Breast epithelium (tissue), 4 donors: ENCODE data around the gene PPTC7. TPM values are rescaled to one million over a fixed set of nuclear protein-coding genes. Genes with fewer than 3 reads are reported as not detected.
"Not testable (repeated sequence)": the region's sequence is repeated elsewhere in the genome, so short reads cannot be mapped to it uniquely, and the experiment has no call there.

Experiments used
- DNase-seq, 2 donors: peaks; one replicate each; pipeline ENCODE4 v3.0.0-alpha.2; 2019; ENCODE audit warnings: low spot score in 2 of 2
- H3K27ac ChIP-seq, 2 donors: fragments of 200-600 bp; sonication (generic) in 1 of 2; one replicate each; pipeline ENCODE4 v1.5.1; 2016 to 2019; ENCODE audit warnings: mild to moderate bottlenecking in 1 of 2
- H3K27me3 ChIP-seq, 2 donors: fragments of 200-600 bp; sonication (generic) in 1 of 2; one replicate each; pipeline versions ENCODE4 v1.5.1 to v1.6.0; 2017 to 2019; ENCODE audit warnings: control low read depth in 1 of 2, mild to moderate bottlenecking in 1 of 2
- H3K36me3 ChIP-seq: fragments of 200-600 bp; one replicate; pipeline ENCODE4 v1.5.1; 2019
- H3K4me1 ChIP-seq, 2 donors: fragments of 200-600 bp; sonication (generic); one replicate each; pipeline ENCODE4 v1.5.1; 2016 to 2019; ENCODE audit warnings: control low read depth in 1 of 2
- H3K4me3 ChIP-seq, 3 donors: fragments of 200-600 bp; sonication (generic); 1 replicate in 2 of 3; 2 replicates in 1 of 3; pipeline ENCODE4 v1.5.1; 2016 to 2019; ENCODE audit warnings: mild to moderate bottlenecking in 3 of 3, moderate library complexity in 2 of 3
- H3K9me3 ChIP-seq, 2 donors: fragments of 200-600 bp; sonication (generic) in 1 of 2; one replicate each; pipeline ENCODE4 v1.5.1; 2016 to 2019; ENCODE audit warnings: control low read depth in 1 of 2
- CTCF ChIP-seq, 3 donors: fragments of 450-650 bp; IDR thresholded peaks; one replicate each; pipeline ENCODE4 v1.5.1; 2016 to 2017; ENCODE audit warnings: antibody characterized with exemption in 3 of 3, mild to moderate bottlenecking in 3 of 3, moderate library complexity in 3 of 3
- POLR2A ChIP-seq: fragments of 450-650 bp; IDR thresholded peaks from one replicate; pipeline ENCODE4 v1.6.1; 2016; ENCODE audit warnings: antibody characterized with exemption, mild to moderate bottlenecking, moderate library complexity
- POLR2AphosphoS5 ChIP-seq, 3 donors: sonication (generic); formaldehyde crosslinking; IDR thresholded peaks; one replicate each; pipeline ENCODE4 v1.6.1; 2017; ENCODE audit warnings: antibody characterized with exemption in 3 of 3
- intact Hi-C: fragments of 100-400 bp; cut with DNase I; formaldehyde crosslinking; loops from one replicate; pipeline ENCODE4 v1.15.1; 2023; ENCODE audit warnings: low total_unique reads
- total RNA-seq, 3 donors: library from RNA; depleted of rRNA; stranded (reverse); fragments of >200 nt; gene quantifications; one replicate each; pipeline ENCODE4 v1.1.0, GENCODE V29; 2016

PPTC7 gene
- total RNA-seq, 3 donors from 2014 or later: 21.6 to 31.9 (median 26.7) TPM

GRCh38 chr12:110546339-110546738, 36.8 kb downstream of the PPTC7 start:
- H3K4me1 ChIP-seq: peaks cover 0 to 14% of the 10 kb centered on the region in 2 donors

GRCh38 chr12:110545812-110546211, 37.3 kb downstream of the PPTC7 start:
- H3K36me3 ChIP-seq: no peaks in the 10 kb centered on the region
- no peak overlapping the region for H3K4me3 ChIP-seq
- peak overlapping the region; percentile 29 to 72 for H3K27ac ChIP-seq
- peaks cover 0 to 14% of the 10 kb centered on the region in 2 donors for H3K4me1 ChIP-seq
- no peaks in the 10 kb centered on the region for H3K9me3 ChIP-seq
- TF ChIP-seq POLR2A: no peak
- TF ChIP-seq POLR2AphosphoS5 (IDR thresholded peaks at IDR 0.05): no peak
- no peak for TF ChIP-seq CTCF (IDR thresholded peaks at IDR 0.05)
- no peak for DNase-seq
- no peaks in the 10 kb centered on the region for H3K27me3 ChIP-seq
- intact Hi-C loops: no loop called here

More at GRCh38 chr12:110546339-110546738, 36.8 kb downstream of the PPTC7 start:
- TF ChIP-seq CTCF (IDR thresholded peaks at IDR 0.05): no peak
- TF ChIP-seq POLR2AphosphoS5 (IDR thresholded peaks at IDR 0.05): no peak
- TF ChIP-seq POLR2A: no peak
- no peak overlapping the region for H3K4me3 ChIP-seq
- no peaks in the 10 kb centered on the region for H3K36me3 ChIP-seq
- no peak for DNase-seq
- H3K27ac ChIP-seq: peak overlapping the region in 1 of 2 donors; percentile 72
- no peaks in the 10 kb centered on the region for H3K9me3 ChIP-seq
- no peaks in the 10 kb centered on the region for H3K27me3 ChIP-seq
- intact Hi-C loops: no loop called here

GRCh38 chr12:110545259-110545658, 37.9 kb downstream of the PPTC7 start:
- peak overlapping the region; percentile 29 to 89 for H3K27ac ChIP-seq
- H3K36me3 ChIP-seq, H3K9me3 ChIP-seq, DNase-seq, H3K4me3 ChIP-seq, intact Hi-C loops, H3K27me3 ChIP-seq: not testable (repeated sequence)
- H3K4me1 ChIP-seq: peaks cover 0 to 14% of the 10 kb centered on the region in 2 donors

GRCh38 chr12:110543965-110544364, 39.2 kb downstream of the PPTC7 start:
- no peak for TF ChIP-seq POLR2AphosphoS5 (IDR thresholded peaks at IDR 0.05)
- no peak for TF ChIP-seq POLR2A
- no peak for TF ChIP-seq CTCF (IDR thresholded peaks at IDR 0.05)
- no peaks in the 10 kb centered on the region for H3K9me3 ChIP-seq
- H3K4me3 ChIP-seq: peak overlapping the region in 1 of 3 donors; percentile 19
- intact Hi-C loops: no loop called here
- DNase-seq: no peak
- H3K27ac ChIP-seq: peak overlapping the region; percentile 80 to 89
- no peaks in the 10 kb centered on the region for H3K36me3 ChIP-seq
- peaks cover 0 to 14% of the 10 kb centered on the region in 2 donors for H3K4me1 ChIP-seq
- no peaks in the 10 kb centered on the region for H3K27me3 ChIP-seq

- TF ChIP-seq POLR2AphosphoS5 (IDR thresholded peaks at IDR 0.05) (peak in 2 of 3 donors; percentile 44 to 61), CTCF (IDR thresholded peaks at IDR 0.05) (no peak)
- peaks cover 0 to 14% of the 10 kb centered on the region in 2 donors for H3K4me1 ChIP-seq
- H3K9me3 ChIP-seq: no peaks in the 10 kb centered on the region
- H3K36me3 ChIP-seq: no peaks in the 10 kb centered on the region
- peak overlapping the region; percentile 80 to 89 for H3K27ac ChIP-seq
- intact Hi-C loops: no loop called here
- H3K27me3 ChIP-seq: no peaks in the 10 kb centered on the region
- peak overlapping the region in 1 of 3 donors; percentile 19 for H3K4me3 ChIP-seq
- peak; percentile 75 to 91 for DNase-seq
These were observed 39.7 kb downstream of the PPTC7 start for GRCh38 chr12:110543252-110543959.
